WTC11 (cell line): Measurements from ENCODE around the gene PRKX. TPM values are rescaled to one million over a fixed set of nuclear protein-coding genes. Genes with fewer than 3 reads are reported as not detected.

Experiments used
- ATAC-seq: fragments of 200-7000 bp; cut with Tn5 transposase; 2 replicates; pipeline ENCODE4 v1.10.0; 2021; ENCODE audit warnings: mild to moderate bottlenecking, moderate library complexity
- CTCF ChIA-PET: fragments of 300-600 bp; sonication (Branson Sonifier 250); formaldehyde crosslinking; loops from one replicate; lab custom pipeline; 2021; ENCODE audit warnings: antibody characterized with exemption; lab: Charles Lee
- POLR2A ChIA-PET: fragments of 350-600 bp; sonication (Branson Sonifier 250); formaldehyde crosslinking; loops from one replicate; lab custom pipeline; 2021; ENCODE audit warnings: antibody characterized with exemption; lab: Charles Lee
- DNase-seq: peaks from one replicate; pipeline ENCODE4 v3.0.0; 2021; ENCODE audit warnings: low spot score
- H3K27ac Mint-ChIP-seq: 2 replicates; pipeline ENCODE4 v1.8.0; 2021; ENCODE audit warnings: mixed read lengths
- H3K27me3 Mint-ChIP-seq: 2 replicates; pipeline ENCODE4 v1.8.0; 2021; ENCODE audit warnings: low read depth, mild to moderate bottlenecking, moderate library complexity, mixed read lengths
- H3K36me3 Mint-ChIP-seq: 2 replicates; pipeline ENCODE4 v1.8.0; 2021; ENCODE audit warnings: mixed read lengths
- H3K4me1 Mint-ChIP-seq: 2 replicates; pipeline ENCODE4 v1.8.0; 2022; ENCODE audit warnings: mixed read lengths
- H3K4me3 Mint-ChIP-seq: 2 replicates; pipeline ENCODE4 v1.8.0; 2021; ENCODE audit warnings: mild to moderate bottlenecking, moderate library complexity, mixed read lengths
- H3K9me3 Mint-ChIP-seq: 2 replicates; pipeline ENCODE4 v1.8.0; 2021; ENCODE audit warnings: mixed read lengths
- ATF2 ChIP-seq: sonication (generic); formaldehyde crosslinking; IDR thresholded peaks from 2 replicates; pipeline ENCODE4 v1.8.1; 2022; ENCODE audit warnings: low read depth, missing genetic modification reagents, borderline replicate concordance
- FOXK1 ChIP-seq: sonication (generic); formaldehyde crosslinking; IDR thresholded peaks from 2 replicates; pipeline ENCODE4 v1.8.0; 2022; ENCODE audit warnings: mild to moderate bottlenecking, moderate library complexity, missing genetic modification reagents
- FOXP1 ChIP-seq: sonication (generic); formaldehyde crosslinking; IDR thresholded peaks from 2 replicates; pipeline ENCODE4 v1.8.0; 2022; ENCODE audit warnings: missing genetic modification reagents, mild to moderate bottlenecking, moderate library complexity, borderline replicate concordance
- IRF2 ChIP-seq: sonication (generic); formaldehyde crosslinking; IDR thresholded peaks from 2 replicates; pipeline ENCODE4 v1.8.0; 2022; ENCODE audit warnings: low read depth, missing genetic modification reagents, borderline replicate concordance
- JUN ChIP-seq: sonication (generic); formaldehyde crosslinking; IDR thresholded peaks from 2 replicates; pipeline ENCODE4 v1.8.0; 2023; ENCODE audit warnings: mild to moderate bottlenecking, missing genetic modification reagents
- KAT7 ChIP-seq: sonication (generic); formaldehyde crosslinking; IDR thresholded peaks from 2 replicates; pipeline ENCODE4 v1.8.1; 2023; ENCODE audit warnings: missing genetic modification reagents, mild to moderate bottlenecking, borderline replicate concordance
- NFATC4 ChIP-seq: fragments of 250-450 bp; sonication (Bioruptor Pico); IDR thresholded peaks from 2 replicates; pipeline ENCODE4 v1.9.0; 2021; ENCODE audit warnings: mild to moderate bottlenecking
- RELA ChIP-seq: sonication (generic); formaldehyde crosslinking; IDR thresholded peaks from 2 replicates; pipeline ENCODE4 v1.8.1; 2022; ENCODE audit warnings: missing genetic modification reagents, mild to moderate bottlenecking, borderline replicate concordance
- SMAD4 ChIP-seq: sonication (generic); formaldehyde crosslinking; IDR thresholded peaks from 2 replicates; pipeline ENCODE4 v1.8.0; 2022; ENCODE audit warnings: mild to moderate bottlenecking, missing genetic modification reagents
- TEAD1 ChIP-seq: sonication (generic); formaldehyde crosslinking; IDR thresholded peaks from 2 replicates; pipeline ENCODE4 v1.8.0; 2022; ENCODE audit warnings: mild to moderate bottlenecking, missing genetic modification reagents
- ZMAT4 ChIP-seq: fragments of 250-450 bp; sonication (Bioruptor Pico); IDR thresholded peaks from 2 replicates; pipeline ENCODE4 v1.9.0; 2021; ENCODE audit warnings: mild to moderate bottlenecking
- ZNF121 ChIP-seq: sonication (generic); formaldehyde crosslinking; IDR thresholded peaks from 2 replicates; pipeline ENCODE4 v1.8.0; 2023; ENCODE audit warnings: missing genetic modification reagents
- ZNF219 ChIP-seq: sonication (generic); formaldehyde crosslinking; IDR thresholded peaks from 2 replicates; pipeline ENCODE4 v1.8.0; 2023; ENCODE audit warnings: missing genetic modification reagents, mild to moderate bottlenecking, borderline replicate concordance
- total RNA-seq: library from RNA; stranded (reverse); gene quantifications from 3 replicates; pipeline ENCODE4 v1.2.3, GENCODE V29; 2021
- TF ChIP-seq, protein P1 (sequence below): sonication (generic); formaldehyde crosslinking; conservative IDR thresholded peaks from 2 replicates; pipeline ENCODE4 v1.8.1; 2023; ENCODE audit warnings: mild to moderate bottlenecking, low read depth, missing genetic modification reagents, moderate library complexity
- TF ChIP-seq, protein P2 (sequence below): sonication (generic); formaldehyde crosslinking; IDR thresholded peaks from 2 replicates; pipeline ENCODE4 v1.8.0; 2023; ENCODE audit warnings: mild to moderate bottlenecking, missing genetic modification reagents
- TF ChIP-seq, protein P3 (sequence below): sonication (generic); formaldehyde crosslinking; IDR thresholded peaks from 2 replicates; pipeline ENCODE4 v1.8.1; 2023; ENCODE audit warnings: mild to moderate bottlenecking, missing genetic modification reagents
- TF ChIP-seq, protein P4 (sequence below): fragments of 250-450 bp; sonication (Bioruptor Pico); IDR thresholded peaks from 2 replicates; pipeline ENCODE4 v1.9.0; 2021; ENCODE audit warnings: moderate library complexity, mild to moderate bottlenecking, inconsistent platforms, borderline replicate concordance

PRKX gene
- total RNA-seq, 1 experiment from 2014 or later = 66.6 TPM

GRCh38 chrX:3697701-3698279, 15.7 kb downstream of the PRKX start (continued):
- TF ChIP-seq, protein P1, sequence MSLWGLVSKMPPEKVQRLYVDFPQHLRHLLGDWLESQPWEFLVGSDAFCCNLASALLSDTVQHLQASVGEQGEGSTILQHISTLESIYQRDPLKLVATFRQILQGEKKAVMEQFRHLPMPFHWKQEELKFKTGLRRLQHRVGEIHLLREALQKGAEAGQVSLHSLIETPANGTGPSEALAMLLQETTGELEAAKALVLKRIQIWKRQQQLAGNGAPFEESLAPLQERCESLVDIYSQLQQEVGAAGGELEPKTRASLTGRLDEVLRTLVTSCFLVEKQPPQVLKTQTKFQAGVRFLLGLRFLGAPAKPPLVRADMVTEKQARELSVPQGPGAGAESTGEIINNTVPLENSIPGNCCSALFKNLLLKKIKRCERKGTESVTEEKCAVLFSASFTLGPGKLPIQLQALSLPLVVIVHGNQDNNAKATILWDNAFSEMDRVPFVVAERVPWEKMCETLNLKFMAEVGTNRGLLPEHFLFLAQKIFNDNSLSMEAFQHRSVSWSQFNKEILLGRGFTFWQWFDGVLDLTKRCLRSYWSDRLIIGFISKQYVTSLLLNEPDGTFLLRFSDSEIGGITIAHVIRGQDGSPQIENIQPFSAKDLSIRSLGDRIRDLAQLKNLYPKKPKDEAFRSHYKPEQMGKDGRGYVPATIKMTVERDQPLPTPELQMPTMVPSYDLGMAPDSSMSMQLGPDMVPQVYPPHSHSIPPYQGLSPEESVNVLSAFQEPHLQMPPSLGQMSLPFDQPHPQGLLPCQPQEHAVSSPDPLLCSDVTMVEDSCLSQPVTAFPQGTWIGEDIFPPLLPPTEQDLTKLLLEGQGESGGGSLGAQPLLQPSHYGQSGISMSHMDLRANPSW (CRISPR knock-in tag) = no peak
- TF ChIP-seq FOXP1 (CRISPR knock-in tag) (no peak), IRF2 (no peak)
- TF ChIP-seq, all 79 proteins: peak for 0

DNA sequence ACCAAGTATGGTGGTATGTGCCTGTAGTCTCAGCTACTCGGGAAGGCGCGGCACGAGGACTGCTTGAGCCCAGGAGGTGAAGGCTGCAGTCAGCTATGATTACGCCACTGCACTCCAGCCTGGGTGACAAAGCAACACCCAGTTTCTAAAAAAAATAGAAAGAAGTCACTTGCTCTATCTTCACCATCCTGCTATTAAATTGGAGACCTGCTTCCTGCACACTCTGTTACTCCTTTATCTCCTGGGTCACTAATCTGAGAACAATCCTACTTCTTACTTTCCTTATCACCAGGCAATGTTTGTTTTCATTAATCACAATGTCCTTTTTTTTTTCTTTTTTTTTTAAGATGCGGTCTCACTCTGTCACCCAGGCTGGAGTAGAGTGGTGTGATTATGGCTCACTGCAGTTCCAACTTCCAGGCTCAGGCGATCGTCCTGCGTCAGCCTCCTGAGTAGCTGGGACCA, 16.2 kb downstream of the PRKX start:
- Mint-ChIP-seq H3K4me3 (no peak overlapping the region), H3K36me3 (peaks cover 4% of the 10 kb centered on the region), H3K4me1 (peaks cover 60% of the 10 kb centered on the region), H3K9me3 (no peaks in the 10 kb centered on the region), H3K27ac (peak overlapping the region; percentile 83), H3K27me3 (no peaks in the 10 kb centered on the region)
- ATAC-seq = no peak
- no peak for DNase-seq
- TF ChIP-seq ZNF121 (CRISPR knock-in tag) = no peak
- TF ChIP-seq ZMAT4 (CRISPR knock-in tag) = no peak
- TF ChIP-seq, protein P2, sequence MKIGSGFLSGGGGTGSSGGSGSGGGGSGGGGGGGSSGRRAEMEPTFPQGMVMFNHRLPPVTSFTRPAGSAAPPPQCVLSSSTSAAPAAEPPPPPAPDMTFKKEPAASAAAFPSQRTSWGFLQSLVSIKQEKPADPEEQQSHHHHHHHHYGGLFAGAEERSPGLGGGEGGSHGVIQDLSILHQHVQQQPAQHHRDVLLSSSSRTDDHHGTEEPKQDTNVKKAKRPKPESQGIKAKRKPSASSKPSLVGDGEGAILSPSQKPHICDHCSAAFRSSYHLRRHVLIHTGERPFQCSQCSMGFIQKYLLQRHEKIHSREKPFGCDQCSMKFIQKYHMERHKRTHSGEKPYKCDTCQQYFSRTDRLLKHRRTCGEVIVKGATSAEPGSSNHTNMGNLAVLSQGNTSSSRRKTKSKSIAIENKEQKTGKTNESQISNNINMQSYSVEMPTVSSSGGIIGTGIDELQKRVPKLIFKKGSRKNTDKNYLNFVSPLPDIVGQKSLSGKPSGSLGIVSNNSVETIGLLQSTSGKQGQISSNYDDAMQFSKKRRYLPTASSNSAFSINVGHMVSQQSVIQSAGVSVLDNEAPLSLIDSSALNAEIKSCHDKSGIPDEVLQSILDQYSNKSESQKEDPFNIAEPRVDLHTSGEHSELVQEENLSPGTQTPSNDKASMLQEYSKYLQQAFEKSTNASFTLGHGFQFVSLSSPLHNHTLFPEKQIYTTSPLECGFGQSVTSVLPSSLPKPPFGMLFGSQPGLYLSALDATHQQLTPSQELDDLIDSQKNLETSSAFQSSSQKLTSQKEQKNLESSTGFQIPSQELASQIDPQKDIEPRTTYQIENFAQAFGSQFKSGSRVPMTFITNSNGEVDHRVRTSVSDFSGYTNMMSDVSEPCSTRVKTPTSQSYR = no peak
- TF ChIP-seq NFATC4 = no peak
- no peak for TF ChIP-seq RELA
- no peak for TF ChIP-seq ATF2
- TF ChIP-seq JUN = no peak
- TF ChIP-seq SMAD4 (CRISPR knock-in tag) = no peak
- no peak for TF ChIP-seq ZNF219
- no peak for TF ChIP-seq KAT7 (CRISPR knock-in tag)
- TF ChIP-seq, protein P3, sequence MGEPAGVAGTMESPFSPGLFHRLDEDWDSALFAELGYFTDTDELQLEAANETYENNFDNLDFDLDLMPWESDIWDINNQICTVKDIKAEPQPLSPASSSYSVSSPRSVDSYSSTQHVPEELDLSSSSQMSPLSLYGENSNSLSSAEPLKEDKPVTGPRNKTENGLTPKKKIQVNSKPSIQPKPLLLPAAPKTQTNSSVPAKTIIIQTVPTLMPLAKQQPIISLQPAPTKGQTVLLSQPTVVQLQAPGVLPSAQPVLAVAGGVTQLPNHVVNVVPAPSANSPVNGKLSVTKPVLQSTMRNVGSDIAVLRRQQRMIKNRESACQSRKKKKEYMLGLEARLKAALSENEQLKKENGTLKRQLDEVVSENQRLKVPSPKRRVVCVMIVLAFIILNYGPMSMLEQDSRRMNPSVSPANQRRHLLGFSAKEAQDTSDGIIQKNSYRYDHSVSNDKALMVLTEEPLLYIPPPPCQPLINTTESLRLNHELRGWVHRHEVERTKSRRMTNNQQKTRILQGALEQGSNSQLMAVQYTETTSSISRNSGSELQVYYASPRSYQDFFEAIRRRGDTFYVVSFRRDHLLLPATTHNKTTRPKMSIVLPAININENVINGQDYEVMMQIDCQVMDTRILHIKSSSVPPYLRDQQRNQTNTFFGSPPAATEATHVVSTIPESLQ = no peak
- ChIA-PET POLR2A (no interaction called here), CTCF (no interaction called here)

DNA sequence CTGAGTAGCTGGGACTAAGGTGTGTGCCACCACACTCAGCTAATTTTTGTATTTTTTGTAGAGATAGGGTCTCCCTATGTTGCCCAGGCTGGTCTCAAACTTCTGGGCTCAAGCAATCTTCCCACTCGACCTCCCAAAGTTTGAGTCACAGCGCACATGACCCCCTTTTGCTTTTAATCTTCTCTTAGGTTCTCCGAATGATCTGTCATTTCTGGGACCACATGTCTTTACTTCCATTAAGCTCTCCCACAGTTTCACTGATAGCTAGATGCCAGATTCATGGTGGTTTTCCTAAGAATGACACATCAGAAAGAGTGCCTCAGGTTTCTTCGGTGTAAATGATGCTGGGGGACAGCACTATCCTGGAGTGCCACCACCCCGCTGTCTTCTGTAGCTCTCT, 17.9 kb downstream of the PRKX start:
- ATAC-seq (no peak), DNase-seq (no peak)
- H3K27me3 Mint-ChIP-seq = no peaks in the 10 kb centered on the region
- no peaks in the 10 kb centered on the region for H3K9me3 Mint-ChIP-seq
- H3K27ac Mint-ChIP-seq = no peak overlapping the region
- peaks cover 59% of the 10 kb centered on the region for H3K4me1 Mint-ChIP-seq
- H3K4me3 Mint-ChIP-seq = no peak overlapping the region
- ChIA-PET CTCF (no interaction called here), POLR2A (no interaction called here)
- TF ChIP-seq TEAD1 (CRISPR knock-in tag) (no peak), RELA (no peak), FOXK1 (no peak)
- TF ChIP-seq, protein P4, sequence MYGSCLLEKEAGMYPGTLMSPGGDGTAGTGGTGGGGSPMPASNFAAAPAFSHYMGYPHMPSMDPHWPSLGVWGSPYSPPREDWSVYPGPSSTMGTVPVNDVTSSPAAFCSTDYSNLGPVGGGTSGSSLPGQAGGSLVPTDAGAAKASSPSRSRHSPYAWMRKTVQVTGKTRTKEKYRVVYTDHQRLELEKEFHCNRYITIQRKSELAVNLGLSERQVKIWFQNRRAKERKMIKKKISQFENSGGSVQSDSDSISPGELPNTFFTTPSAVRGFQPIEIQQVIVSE (CRISPR knock-in tag) = no peak
- H3K36me3 Mint-ChIP-seq = peaks cover 4% of the 10 kb centered on the region
